Hematopoietic multipotent progenitor cell treated with erythropoietin and hydrocortisone succinate and interleukin-3 and kit ligand, for 15 days (in vitro differentiated cells): Measurements from ENCODE around the gene CROT.

ENCODE experiments used
- DNase-seq: peaks from one replicate; pipeline ENCODE4 v3.0.0-alpha.2; 2015; ENCODE audit warnings: low spot score

CROT gene

GRCh38 chr7:87416682-87417587, 71.5 kb downstream of the CROT start:
- DNase-seq: peak; percentile 53

- DNase-seq: no peak
Measured at GRCh38 chr7:87420173-87420572, 74.7 kb downstream of the CROT start.

GRCh38 chr7:87424075-87424474, 78.6 kb downstream of the CROT start:
- DNase-seq: no peak

- no peak for DNase-seq
Measured at GRCh38 chr7:87426160-87426559, 80.7 kb downstream of the CROT start.

- no peak for DNase-seq
Measured at GRCh38 chr7:87427288-87427687, 81.8 kb downstream of the CROT start.

- DNase-seq: no peak
Measured at GRCh38 chr7:87432536-87432935, 87.1 kb downstream of the CROT start.

- no peak for DNase-seq
Measured at GRCh38 chr7:87435546-87435945, 90.1 kb downstream of the CROT start.

- DNase-seq: no peak
Measured at GRCh38 chr7:87445897-87446296, 100.4 kb downstream of the CROT start.

- DNase-seq: no peak
Measured at GRCh38 chr7:87447116-87447635, 101.7 kb downstream of the CROT start.

GRCh38 chr7:87448388-87448787, 102.9 kb downstream of the CROT start:
- DNase-seq: no peak
